ENCODE results near the gene GGA3.

GRCh38 chr17:75227729-75228128, 33.7 kb downstream of the GGA3 start:
- TF ChIP-seq CTCF (IDR thresholded peaks at IDR 0.05) (no peak), POLR2A (IDR thresholded peaks at IDR 0.05) (no peak)
